Gastrocnemius medialis (tissue), 4 donors: ENCODE measurements around the gene SMARCAL1. TPM values are rescaled to one million over a fixed set of nuclear protein-coding genes. Genes with fewer than 3 reads are reported as not detected.

ENCODE experiments used
- ATAC-seq, 2 donors: fragments of 150-250 bp; one replicate each; pipeline ENCODE4 v1.9.1; 2016
- DNase-seq, 2 donors: peaks; one replicate each; pipeline ENCODE4 v3.0.0-alpha.2; 2019
- H3K27ac ChIP-seq, 4 donors: fragments of 200-600 bp; sonication (generic); 1 replicate in 1 of 4; 2 replicates in 3 of 4; pipeline ENCODE4 v1.5.1; 2016 to 2018; ENCODE audit warnings: mild to moderate bottlenecking in 2 of 4, moderate library complexity in 1 of 4
- H3K27me3 ChIP-seq, 3 donors: fragments of 200-600 bp; sonication (generic) in 2 of 3; 1 replicate in 1 of 3; 2 replicates in 2 of 3; pipeline versions ENCODE4 v1.5.1 to v1.6.0; 2016 to 2019; ENCODE audit warnings: mild to moderate bottlenecking in 1 of 3, moderate library complexity in 1 of 3
- H3K36me3 ChIP-seq, 2 donors: fragments of 200-600 bp; sonication (generic) in 1 of 2; one replicate each; pipeline ENCODE4 v1.5.1; 2017 to 2018
- H3K4me1 ChIP-seq, 2 donors: fragments of 200-600 bp; sonication (generic) in 1 of 2; one replicate each; pipeline ENCODE4 v1.5.1; 2016 to 2017; ENCODE audit warnings: mild to moderate bottlenecking in 2 of 2
- H3K4me3 ChIP-seq, 4 donors: fragments of 200-600 bp; sonication (generic) in 3 of 4; 1 replicate in 1 of 4; 2 replicates in 3 of 4; pipeline ENCODE4 v1.5.1; 2016 to 2019; ENCODE audit warnings: mild to moderate bottlenecking in 2 of 4
- H3K9me3 ChIP-seq, 3 donors: fragments of 200-600 bp; sonication (generic) in 2 of 3; 1 replicate in 1 of 3; 2 replicates in 2 of 3; pipeline ENCODE4 v1.5.1; 2016 to 2019
- POLR2A ChIP-seq, 2 donors: fragments of 450-650 bp; IDR thresholded peaks; one replicate each; pipeline ENCODE4 v1.6.1; 2017; ENCODE audit warnings: antibody characterized with exemption in 2 of 2, mild to moderate bottlenecking in 2 of 2, moderate library complexity in 2 of 2
- in situ Hi-C, 4 donors: fragments of 200-750 bp; cut with MboI; loops; one replicate each; pipeline versions ENCODE4 v1.15.0 to v1.8.0; 2017; ENCODE audit warnings: low sequenced_read_pairs in 4 of 4
- intact Hi-C: fragments of 100-400 bp; cut with DNase I; formaldehyde crosslinking; loops from one replicate; pipeline ENCODE4 v1.15.1; 2023; ENCODE audit warnings: low total_unique reads
- total RNA-seq, 4 donors: library from RNA; depleted of rRNA; stranded (reverse); fragments of >200 nt; gene quantifications; one replicate each; pipeline versions ENCODE4 v1.1.0 to v1.2.3, GENCODE V29; 2016
- TF ChIP-seq, protein P1 (sequence below), 5 experiments: fragments of 450-650 bp in 3 of 5; fragments of 200-600 bp in 2 of 5; sonication (generic) in 2 of 5; IDR thresholded peaks in 4 of 5; conservative IDR thresholded peaks in 1 of 5; 1 replicate in 4 of 5; 2 replicates in 1 of 5; pipeline ENCODE4 v1.5.1; 2016 to 2019; ENCODE audit warnings: antibody characterized with exemption in 5 of 5, mild to moderate bottlenecking in 3 of 5, moderate library complexity in 3 of 5

Gene SMARCAL1
- total RNA-seq, 4 donors from 2014 or later: 5.8 to 20.7 (median 7.8) TPM

DNA sequence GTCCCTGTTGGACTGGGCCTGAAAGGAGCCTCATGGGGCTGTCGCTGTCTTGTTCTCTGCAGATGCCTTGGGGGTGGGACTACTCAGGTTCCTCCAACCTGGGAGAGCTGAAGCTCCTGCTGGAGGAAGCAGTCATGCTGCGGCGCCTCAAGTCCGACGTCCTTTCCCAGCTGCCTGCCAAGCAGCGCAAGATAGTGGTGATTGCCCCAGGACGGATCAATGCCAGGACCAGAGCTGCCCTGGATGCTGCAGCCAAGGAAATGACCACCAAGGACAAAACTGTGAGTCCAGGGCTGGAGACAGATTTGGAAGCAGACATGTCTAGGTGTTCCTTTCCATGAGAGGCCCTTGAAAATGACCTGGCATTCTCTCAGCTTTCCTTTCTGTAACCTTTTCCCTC, 38.5 kb downstream of the SMARCAL1 start:
- TF ChIP-seq POLR2A (IDR thresholded peaks at IDR 0.05): no peak
- TF ChIP-seq, protein P1, sequence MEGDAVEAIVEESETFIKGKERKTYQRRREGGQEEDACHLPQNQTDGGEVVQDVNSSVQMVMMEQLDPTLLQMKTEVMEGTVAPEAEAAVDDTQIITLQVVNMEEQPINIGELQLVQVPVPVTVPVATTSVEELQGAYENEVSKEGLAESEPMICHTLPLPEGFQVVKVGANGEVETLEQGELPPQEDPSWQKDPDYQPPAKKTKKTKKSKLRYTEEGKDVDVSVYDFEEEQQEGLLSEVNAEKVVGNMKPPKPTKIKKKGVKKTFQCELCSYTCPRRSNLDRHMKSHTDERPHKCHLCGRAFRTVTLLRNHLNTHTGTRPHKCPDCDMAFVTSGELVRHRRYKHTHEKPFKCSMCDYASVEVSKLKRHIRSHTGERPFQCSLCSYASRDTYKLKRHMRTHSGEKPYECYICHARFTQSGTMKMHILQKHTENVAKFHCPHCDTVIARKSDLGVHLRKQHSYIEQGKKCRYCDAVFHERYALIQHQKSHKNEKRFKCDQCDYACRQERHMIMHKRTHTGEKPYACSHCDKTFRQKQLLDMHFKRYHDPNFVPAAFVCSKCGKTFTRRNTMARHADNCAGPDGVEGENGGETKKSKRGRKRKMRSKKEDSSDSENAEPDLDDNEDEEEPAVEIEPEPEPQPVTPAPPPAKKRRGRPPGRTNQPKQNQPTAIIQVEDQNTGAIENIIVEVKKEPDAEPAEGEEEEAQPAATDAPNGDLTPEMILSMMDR (IDR thresholded peaks at IDR 0.05 in 4 of 5, conservative IDR thresholded peaks at IDR 0.05 in 1 of 5): no peak
- Histone ChIP-seq H3K4me3 (no peak overlapping the region), H3K9me3 (no peaks in the 10 kb centered on the region), H3K4me1 (no peaks in the 10 kb centered on the region), H3K36me3 (peaks cover 0 to 97% of the 10 kb centered on the region in 2 donors), H3K27ac (no peak overlapping the region), H3K27me3 (no peaks in the 10 kb centered on the region)
- in situ Hi-C loops (no loop called here), intact Hi-C loops (no loop called here)
- ATAC-seq: no peak
- no peak for DNase-seq

DNA sequence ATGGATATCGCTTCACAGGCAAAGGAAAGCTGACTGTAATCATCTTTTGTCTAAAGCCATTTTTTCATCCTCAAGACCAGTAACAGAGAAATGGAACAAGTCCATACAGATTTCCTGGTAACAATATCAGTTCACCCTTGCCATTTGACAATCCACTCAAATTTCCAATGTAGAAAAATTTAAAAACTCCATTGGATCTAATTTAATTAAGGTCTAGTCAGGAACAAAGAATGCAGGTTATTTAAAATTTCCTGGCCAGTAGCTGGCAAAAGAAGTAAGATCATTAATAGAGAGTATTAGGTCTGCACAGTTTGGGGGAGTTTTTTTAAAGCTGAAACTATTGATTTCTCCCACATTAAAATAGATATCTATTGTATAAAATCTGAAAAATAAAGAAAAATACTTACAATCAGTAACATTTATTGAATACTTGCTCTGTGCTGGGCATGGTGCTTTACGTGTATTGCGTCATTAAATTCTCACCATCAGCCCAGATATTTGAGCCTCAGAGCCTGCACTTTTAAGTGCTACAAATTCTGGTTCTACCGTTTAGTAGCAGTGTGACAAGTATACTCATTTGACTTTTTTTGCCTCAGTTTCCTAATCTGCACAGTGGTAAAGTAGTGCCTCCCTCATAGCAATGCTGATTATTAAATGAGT, 41.8 kb downstream of the SMARCAL1 start:
- Histone ChIP-seq H3K4me1 (no peaks in the 10 kb centered on the region), H3K27ac (no peak overlapping the region), H3K9me3 (no peaks in the 10 kb centered on the region), H3K36me3 (peaks cover 0 to 65% of the 10 kb centered on the region in 2 donors), H3K4me3 (no peak overlapping the region), H3K27me3 (no peaks in the 10 kb centered on the region)
- TF ChIP-seq POLR2A (IDR thresholded peaks at IDR 0.05): no peak
- TF ChIP-seq, protein P1 (IDR thresholded peaks at IDR 0.05 in 4 of 5, conservative IDR thresholded peaks at IDR 0.05 in 1 of 5): no peak
- in situ Hi-C loops: no loop called here
- DNase-seq: no peak
- ATAC-seq: no peak
- intact Hi-C loops: no loop called here

DNA sequence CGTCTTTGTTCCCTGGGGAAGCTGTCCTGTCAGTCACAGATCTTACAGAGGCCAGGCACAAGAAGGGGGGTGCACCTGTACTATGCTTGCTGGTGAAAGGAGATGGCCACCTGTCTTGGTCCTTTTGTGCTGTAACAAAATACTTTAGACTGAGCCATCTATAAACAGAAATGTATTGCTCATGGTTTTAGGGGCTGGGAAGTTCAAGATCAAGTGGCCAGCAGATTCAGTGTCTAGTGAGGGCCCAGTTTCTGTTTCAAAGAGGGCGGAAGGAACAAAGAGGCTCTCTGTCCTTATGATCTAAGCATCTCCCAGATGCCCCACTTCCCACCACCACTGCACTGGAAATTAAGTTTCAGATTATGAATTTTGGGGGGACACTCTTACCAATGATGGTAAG, 50.9 kb downstream of the SMARCAL1 start:
- intact Hi-C loops: no loop called here
- Histone ChIP-seq H3K27me3 (no peaks in the 10 kb centered on the region), H3K4me1 (no peaks in the 10 kb centered on the region), H3K36me3 (peaks cover 0 to 5% of the 10 kb centered on the region in 2 donors), H3K4me3 (no peak overlapping the region), H3K27ac (no peak overlapping the region), H3K9me3 (no peaks in the 10 kb centered on the region)
- TF ChIP-seq POLR2A (IDR thresholded peaks at IDR 0.05): no peak
- TF ChIP-seq, protein P1 (IDR thresholded peaks at IDR 0.05 in 4 of 5, conservative IDR thresholded peaks at IDR 0.05 in 1 of 5): no peak
- in situ Hi-C loops: no loop called here
- DNase-seq: no peak
- no peak for ATAC-seq

DNA sequence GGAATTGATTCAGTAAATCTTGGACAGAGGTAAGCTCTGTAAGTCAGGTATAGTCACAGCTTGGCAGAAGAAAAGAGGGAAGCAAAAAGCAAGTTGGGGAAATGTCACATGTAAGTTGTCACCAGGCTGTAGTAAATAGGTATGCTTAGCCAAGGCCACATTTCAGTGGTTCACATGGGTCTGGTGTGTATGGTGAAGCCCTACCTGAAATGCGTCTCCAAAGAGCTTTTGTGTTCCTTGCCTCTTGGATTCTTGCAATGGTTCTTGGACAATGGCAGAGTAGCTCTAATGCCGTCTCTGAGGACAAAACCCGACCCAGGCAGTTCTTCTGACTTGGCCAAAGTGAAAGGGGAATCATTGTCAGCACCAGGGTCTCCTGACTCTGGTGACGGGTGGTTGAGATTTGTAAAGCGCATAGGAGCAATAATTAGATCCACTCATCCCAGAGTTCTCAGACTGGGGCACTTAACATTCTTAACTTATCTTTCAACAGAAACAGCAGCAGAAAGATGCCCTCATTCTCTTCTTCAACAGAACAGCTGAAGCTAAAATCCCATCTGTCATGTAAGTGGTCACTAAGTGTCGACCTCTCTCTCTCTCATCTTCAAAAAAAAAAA, 51.9 kb downstream of the SMARCAL1 start:
- Histone ChIP-seq H3K27ac (no peak overlapping the region), H3K27me3 (no peaks in the 10 kb centered on the region), H3K4me1 (no peaks in the 10 kb centered on the region), H3K9me3 (no peaks in the 10 kb centered on the region), H3K4me3 (no peak overlapping the region), H3K36me3 (peaks cover 0 to 14% of the 10 kb centered on the region in 2 donors)
- ATAC-seq (no peak), DNase-seq (no peak)
- in situ Hi-C loops: no loop called here
- TF ChIP-seq, protein P1 (IDR thresholded peaks at IDR 0.05 in 4 of 5, conservative IDR thresholded peaks at IDR 0.05 in 1 of 5): no peak
- TF ChIP-seq POLR2A (IDR thresholded peaks at IDR 0.05): no peak
- intact Hi-C loops: no loop called here
